AG04449 (cell line): ENCODE measurements around the gene BUB1B.

ENCODE experiments used
- CTCF ChIA-PET: fragments of 350-600 bp; formaldehyde crosslinking; extraction: SDS; loops from one replicate; lab custom pipeline; 2021; ENCODE audit warnings: antibody characterized with exemption; lab: Yijun Ruan, JAX
- POLR2A ChIA-PET: fragments of 400-600, 350-600 bp; formaldehyde crosslinking; extraction: SDS; loops from one replicate; lab custom pipeline; 2020; ENCODE audit warnings: antibody characterized with exemption, inconsistent platforms; lab: Yijun Ruan, JAX
- DNase-seq: peaks from one replicate; pipeline ENCODE4 v3.0.0-alpha.2; 2010; ENCODE audit warnings: low read depth, low spot score
- H3K4me3 ChIP-seq: 2 replicates; pipeline ENCODE4 v1.5.1; 2011; ENCODE audit warnings: low read depth, mild to moderate bottlenecking, control low read depth, low read length
- CTCF ChIP-seq: IDR thresholded peaks from one replicate; pipeline ENCODE4 v1.5.1; 2011; ENCODE audit warnings: mild to moderate bottlenecking, moderate library complexity, low read length, control low read depth, inconsistent platforms; ENCODE audit not compliant: insufficient read depth; ENCODE audit errors: missing control alignments

Gene BUB1B

DNA sequence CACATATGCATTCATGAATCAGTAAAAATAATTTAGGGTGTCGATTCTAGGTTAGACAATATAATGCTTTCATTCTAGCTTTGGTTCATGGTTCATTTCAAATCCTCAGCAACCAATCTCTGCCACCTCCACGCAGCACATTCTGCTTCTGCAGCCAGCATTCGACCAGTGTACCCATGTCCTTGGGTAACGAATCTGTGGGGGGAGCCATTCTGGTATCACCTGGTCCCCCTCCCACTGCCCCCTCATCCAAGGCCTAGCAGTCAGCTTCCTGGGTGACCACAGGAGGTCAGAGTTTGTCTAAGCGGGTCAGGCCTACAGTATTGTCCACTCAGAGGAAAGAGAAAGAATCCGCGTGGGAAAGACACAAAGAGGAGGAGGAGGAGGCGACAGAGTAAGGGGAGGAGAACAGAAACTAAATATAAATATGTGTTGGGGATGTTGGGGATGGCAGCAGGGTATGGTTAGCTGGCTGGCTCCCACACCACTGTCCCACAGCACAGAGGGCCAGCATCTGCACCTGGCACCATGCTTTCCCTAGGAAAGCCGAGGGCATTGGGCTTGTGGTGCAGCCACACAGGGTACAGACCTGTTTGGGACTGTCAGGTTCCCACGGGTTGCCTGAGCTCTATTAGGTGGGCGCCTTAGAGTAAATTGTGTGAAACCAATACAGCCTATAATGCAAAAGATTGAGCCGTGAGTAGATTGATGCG, 90.1 kb downstream of the BUB1B start:
- ChIA-PET CTCF (interaction anchor here (1.2 to 5.5 kb wide), 6 partner anchors 10 to 33 kb away, joined by 4 to 52 read pairs (median 6); no protein-coding TSS in a partner anchor), POLR2A (no interaction called here)
- DNase-seq: no peak
- H3K4me3 ChIP-seq: no peak overlapping the region
- no peak for TF ChIP-seq CTCF

DNA sequence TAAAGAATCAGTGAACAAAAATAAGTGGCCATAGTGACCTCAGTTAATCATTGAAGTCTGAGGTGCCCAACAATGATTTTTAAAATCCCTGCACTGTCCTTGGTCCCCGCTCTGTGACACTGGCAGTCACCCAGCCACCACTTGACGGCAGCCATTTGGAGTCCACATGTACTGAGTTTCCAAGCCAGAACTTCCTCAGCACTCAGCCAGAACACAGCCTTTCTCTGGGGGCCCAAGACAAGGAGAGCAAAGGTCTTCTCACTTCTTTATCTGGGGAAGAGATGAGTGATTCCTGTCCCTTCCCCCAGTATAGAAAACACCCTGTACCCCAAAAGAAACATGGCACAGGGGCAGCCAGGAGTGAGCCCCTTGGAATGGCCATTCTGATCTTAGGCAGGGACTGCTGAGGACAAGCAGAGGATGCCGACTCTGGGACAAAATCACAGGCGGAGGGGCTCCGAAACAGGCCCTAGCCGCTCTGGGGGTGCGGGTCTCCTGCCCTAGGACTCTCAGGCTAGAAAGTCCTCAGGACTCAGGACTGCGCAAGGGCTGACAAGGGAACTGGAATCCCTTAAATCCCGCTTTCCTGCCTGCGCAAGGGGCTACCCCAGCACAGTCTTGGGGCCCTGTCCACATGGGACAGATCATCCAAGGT, 90.7 kb downstream of the BUB1B start:
- ChIA-PET CTCF (interaction anchor here (1.2 to 5.5 kb wide), 5 partner anchors 9 to 34 kb away, joined by 4 to 52 read pairs (median 5); no protein-coding TSS in a partner anchor), POLR2A (no interaction called here)
- no peak for DNase-seq
- H3K4me3 ChIP-seq: no peak overlapping the region
- TF ChIP-seq CTCF: no peak

DNA sequence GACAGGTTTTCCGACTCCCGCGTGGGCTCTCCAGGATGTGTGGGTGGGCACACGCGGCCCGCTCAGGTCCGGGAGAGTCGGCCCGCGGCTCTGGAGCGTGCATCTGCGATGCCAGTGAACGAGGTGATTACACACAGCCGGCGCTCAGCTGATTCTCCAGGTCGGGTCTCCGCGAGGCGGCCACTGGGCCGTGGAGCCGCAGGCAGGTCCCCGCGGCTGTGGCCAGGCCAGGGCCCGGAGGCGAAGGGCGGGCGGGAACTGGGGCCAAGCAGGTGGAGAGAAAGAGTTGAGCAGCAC, 91.2 kb downstream of the BUB1B start:
- DNase-seq: no peak
- CTCF ChIA-PET: no interaction called here
- TF ChIP-seq CTCF: no peak
- no peak overlapping the region for H3K4me3 ChIP-seq
- POLR2A ChIA-PET: no interaction called here

GRCh38 chr15:40252438-40253166, 91.7 kb downstream of the BUB1B start:
- peak overlapping the region; percentile 40 for H3K4me3 ChIP-seq
- POLR2A ChIA-PET: no interaction called here
- CTCF ChIA-PET: no interaction called here
- DNase-seq: no peak
- TF ChIP-seq CTCF: no peak

DNA sequence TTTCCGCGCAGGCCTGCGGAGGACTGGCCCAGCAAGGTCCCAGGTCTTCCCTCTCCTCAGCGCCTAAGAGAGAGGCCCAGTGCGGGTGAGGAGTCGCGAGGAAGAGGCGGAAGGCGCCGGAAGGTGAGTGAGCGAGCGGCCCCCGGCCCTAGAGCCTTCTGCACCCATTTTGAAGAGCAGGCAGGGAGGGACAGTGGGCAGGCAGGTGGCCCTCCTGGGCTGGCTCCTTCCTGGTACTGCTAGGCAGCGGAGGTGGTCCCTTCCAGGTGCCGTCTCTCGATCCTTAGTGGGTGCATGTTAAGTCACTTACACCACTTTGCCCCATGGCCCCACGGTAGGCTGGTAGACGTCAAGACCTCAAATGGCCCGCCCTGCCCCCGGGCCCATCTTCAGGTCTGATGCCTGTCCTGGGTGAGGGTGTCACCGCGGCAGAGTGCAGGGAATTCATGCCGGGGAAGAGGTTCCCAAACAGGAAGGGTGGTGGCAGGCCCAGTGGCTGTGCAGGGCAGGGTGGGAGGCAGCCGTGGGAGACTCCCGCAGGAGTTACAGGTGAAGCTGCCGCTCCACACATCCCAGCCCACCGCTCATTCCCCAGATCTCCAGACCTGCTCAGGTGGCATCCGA, 92.4 kb downstream of the BUB1B start:
- peak overlapping the region; percentile 40 for H3K4me3 ChIP-seq
- CTCF ChIA-PET: interaction anchor here (1.8 to 19.1 kb wide), 3 partner anchors 11 to 22 kb away, joined by 6 to 419 read pairs (median 7); partner anchors contain the start of gene PAK6

More for the DNA sequence above, 92.4 kb downstream of the BUB1B start:
- TF ChIP-seq CTCF: no peak
- POLR2A ChIA-PET: interaction anchor here (0.6 kb wide), 1 partner anchor 10 kb away, joined by 3 read pairs; no protein-coding TSS in a partner anchor
- no peak for DNase-seq
